Ishikawa (cell line): ENCODE data around the gene ZNF536.

Experiments used
- CEBPB ChIP-seq: IDR thresholded peaks from 2 replicates; pipeline ENCODE4 v1.6.1; 2012
- CREB1 ChIP-seq: IDR thresholded peaks from 2 replicates; pipeline ENCODE4 v1.6.1; 2012; ENCODE audit warnings: low read depth
- EGR1 ChIP-seq: IDR thresholded peaks from 2 replicates; pipeline ENCODE4 v1.6.1; 2012
- EP300 ChIP-seq: IDR thresholded peaks from 2 replicates; pipeline ENCODE4 v1.6.1; 2012; ENCODE audit warnings: borderline replicate concordance
- FOXM1 ChIP-seq: IDR thresholded peaks from 2 replicates; pipeline ENCODE4 v1.6.1; 2012; ENCODE audit warnings: low read depth, borderline replicate concordance
- MAX ChIP-seq: IDR thresholded peaks from 2 replicates; pipeline ENCODE4 v1.6.1; 2012
- NFIC ChIP-seq: IDR thresholded peaks from 2 replicates; pipeline ENCODE4 v1.6.1; 2012
- RAD21 ChIP-seq: IDR thresholded peaks from 2 replicates; pipeline ENCODE4 v1.6.1; 2012; ENCODE audit warnings: low read depth
- TAF1 ChIP-seq: IDR thresholded peaks from 2 replicates; pipeline ENCODE4 v1.6.1; 2012; ENCODE audit warnings: low read depth, mild to moderate bottlenecking
- TCF12 ChIP-seq: IDR thresholded peaks from 2 replicates; pipeline ENCODE4 v1.6.1; 2012; ENCODE audit warnings: low read depth
- TEAD4 ChIP-seq: IDR thresholded peaks from 2 replicates; pipeline ENCODE4 v1.6.1; 2012
- USF1 ChIP-seq: IDR thresholded peaks from 2 replicates; pipeline ENCODE4 v1.6.1; 2012
- YY1 ChIP-seq: IDR thresholded peaks from 2 replicates; pipeline ENCODE4 v1.6.1; 2012; ENCODE audit warnings: low read depth
- ZBTB7A ChIP-seq: IDR thresholded peaks from 2 replicates; pipeline ENCODE4 v1.6.1; 2012; ENCODE audit warnings: low read depth
- TF ChIP-seq, protein P1 (sequence below): IDR thresholded peaks from 2 replicates; pipeline ENCODE4 v1.6.1; 2012; ENCODE audit warnings: low read depth, mild to moderate bottlenecking

The ZNF536 gene

GRCh38 chr19:30393046-30393445 is 20.9 kb downstream of the ZNF536 start:
- TF ChIP-seq RAD21 (no peak), MAX (no peak), CEBPB (no peak), FOXM1 (no peak), TEAD4 (no peak), EGR1 (no peak), YY1 (no peak), CREB1 (no peak), EP300 (no peak), TAF1 (no peak), ZBTB7A (no peak), NFIC (no peak), TCF12 (no peak), USF1 (no peak)
- TF ChIP-seq, protein P1, sequence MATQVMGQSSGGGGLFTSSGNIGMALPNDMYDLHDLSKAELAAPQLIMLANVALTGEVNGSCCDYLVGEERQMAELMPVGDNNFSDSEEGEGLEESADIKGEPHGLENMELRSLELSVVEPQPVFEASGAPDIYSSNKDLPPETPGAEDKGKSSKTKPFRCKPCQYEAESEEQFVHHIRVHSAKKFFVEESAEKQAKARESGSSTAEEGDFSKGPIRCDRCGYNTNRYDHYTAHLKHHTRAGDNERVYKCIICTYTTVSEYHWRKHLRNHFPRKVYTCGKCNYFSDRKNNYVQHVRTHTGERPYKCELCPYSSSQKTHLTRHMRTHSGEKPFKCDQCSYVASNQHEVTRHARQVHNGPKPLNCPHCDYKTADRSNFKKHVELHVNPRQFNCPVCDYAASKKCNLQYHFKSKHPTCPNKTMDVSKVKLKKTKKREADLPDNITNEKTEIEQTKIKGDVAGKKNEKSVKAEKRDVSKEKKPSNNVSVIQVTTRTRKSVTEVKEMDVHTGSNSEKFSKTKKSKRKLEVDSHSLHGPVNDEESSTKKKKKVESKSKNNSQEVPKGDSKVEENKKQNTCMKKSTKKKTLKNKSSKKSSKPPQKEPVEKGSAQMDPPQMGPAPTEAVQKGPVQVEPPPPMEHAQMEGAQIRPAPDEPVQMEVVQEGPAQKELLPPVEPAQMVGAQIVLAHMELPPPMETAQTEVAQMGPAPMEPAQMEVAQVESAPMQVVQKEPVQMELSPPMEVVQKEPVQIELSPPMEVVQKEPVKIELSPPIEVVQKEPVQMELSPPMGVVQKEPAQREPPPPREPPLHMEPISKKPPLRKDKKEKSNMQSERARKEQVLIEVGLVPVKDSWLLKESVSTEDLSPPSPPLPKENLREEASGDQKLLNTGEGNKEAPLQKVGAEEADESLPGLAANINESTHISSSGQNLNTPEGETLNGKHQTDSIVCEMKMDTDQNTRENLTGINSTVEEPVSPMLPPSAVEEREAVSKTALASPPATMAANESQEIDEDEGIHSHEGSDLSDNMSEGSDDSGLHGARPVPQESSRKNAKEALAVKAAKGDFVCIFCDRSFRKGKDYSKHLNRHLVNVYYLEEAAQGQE = no peak

- TF ChIP-seq YY1 (no peak), MAX (no peak), TAF1 (no peak), NFIC (no peak), TEAD4 (no peak), FOXM1 (no peak), EP300 (no peak), USF1 (no peak), ZBTB7A (no peak), CREB1 (no peak), CEBPB (no peak), EGR1 (no peak), TCF12 (no peak), RAD21 (no peak)
- TF ChIP-seq, protein P1 = no peak
These were observed 21.7 kb downstream of the ZNF536 start for GRCh38 chr19:30393729-30394480.

- TF ChIP-seq CREB1 = no peak
- TF ChIP-seq MAX = no peak
- TF ChIP-seq YY1 = no peak
- no peak for TF ChIP-seq CEBPB
- no peak for TF ChIP-seq FOXM1
- no peak for TF ChIP-seq NFIC
- no peak for TF ChIP-seq TEAD4
- no peak for TF ChIP-seq EP300
- TF ChIP-seq RAD21 = no peak
- TF ChIP-seq, protein P1 = no peak
- TF ChIP-seq ZBTB7A = no peak
- TF ChIP-seq TAF1 = no peak
- TF ChIP-seq USF1 = no peak
- no peak for TF ChIP-seq EGR1
- TF ChIP-seq TCF12 = no peak
These were observed 22.4 kb downstream of the ZNF536 start for GRCh38 chr19:30394481-30395151.
